Measurements from ENCODE around the gene MUS81. TPM values are rescaled to one million over a fixed set of nuclear protein-coding genes. Genes with fewer than 3 reads are reported as not detected.
A peak's percentile ranks its signal among the peaks of the same experiment; 100 is the strongest.

The MUS81 gene
- total and polyA plus RNA-seq, 2 of the 13 experiments (the other 11 are each of a cell fraction or from before 2014, with no cell fraction given): 25.6 to 30.2 TPM

GRCh38 chr11:65887723-65888162, 27.5 kb downstream of the MUS81 start (continued):
- TF ChIP-seq ZZZ3 (CRISPR knock-in tag; IDR thresholded peaks at IDR 0.05; ENCODE audit: borderline replicate concordance) (no peak), ZBTB40 (IDR thresholded peaks at IDR 0.05) (no peak), ZBTB40 (CRISPR knock-in tag; IDR thresholded peaks at IDR 0.05) (peak; percentile 12; the same call in 1 of the 2 replicates), ZNF12 (CRISPR knock-in tag; IDR thresholded peaks at IDR 0.05) (peak; percentile 22; the same call in 1 of the 2 replicates), WIZ (CRISPR knock-in tag; IDR thresholded peaks at IDR 0.05) (no peak), ZNF235 (CRISPR knock-in tag; IDR thresholded peaks at IDR 0.05; ENCODE audit: borderline replicate concordance) (0 out of 2 replicates have a peak, but pooled peaks have one; percentile 27), NKX3-1 (CRISPR knock-in tag; IDR thresholded peaks at IDR 0.05) (0 out of 2 replicates have a peak, but pooled peaks have one; percentile 10), HOXA5 (CRISPR knock-in tag; IDR thresholded peaks at IDR 0.05) (no peak), ZSCAN22 (CRISPR knock-in tag; IDR thresholded peaks at IDR 0.05) (no peak), HNRNPLL (IDR thresholded peaks at IDR 0.05; ENCODE audit: low read depth, low read length, poor library complexity, severe bottlenecking) (peak; percentile 33), PHF5A (CRISPR knock-in tag; IDR thresholded peaks at IDR 0.05; ENCODE audit: low read depth, unreplicated experiment) (no peak), ZFP36L1 (CRISPR knock-in tag; IDR thresholded peaks at IDR 0.05) (0 out of 2 replicates have a peak, but pooled peaks have one; percentile 49), ZNF138 (CRISPR knock-in tag; IDR thresholded peaks at IDR 0.05; ENCODE audit: low read depth) (0 out of 2 replicates have a peak, but pooled peaks have one; percentile 56), TEAD2 (CRISPR knock-in tag; IDR thresholded peaks at IDR 0.05) (no peak), ZNF563 (CRISPR knock-in tag; IDR thresholded peaks at IDR 0.05) (0 out of 2 replicates have a peak, but pooled peaks have one; percentile 44), ZNF678 (CRISPR knock-in tag; IDR thresholded peaks at IDR 0.05) (no peak), ZNF607 (CRISPR knock-in tag; IDR thresholded peaks at IDR 0.05; ENCODE audit: borderline replicate concordance) (no peak), FOXC1 (CRISPR knock-in tag; IDR thresholded peaks at IDR 0.05; ENCODE audit: borderline replicate concordance) (no peak), ZFYVE20 (CRISPR knock-in tag; IDR thresholded peaks at IDR 0.05; ENCODE audit: borderline replicate concordance, low read depth) (0 out of 2 replicates have a peak, but pooled peaks have one; percentile 24)

Measured in HepG2 (cell line).